H1 (cell line): ENCODE data around the gene RASGRF1. TPM values are rescaled to one million over a fixed set of nuclear protein-coding genes. Genes with fewer than 3 reads are reported as not detected.

Source experiments
- CTCF ChIA-PET: fragments of 300-600 bp; sonication (Branson Sonifier 250); formaldehyde crosslinking; loops from one replicate; lab custom pipeline; 2021; ENCODE audit not compliant: partially characterized antibody; lab: Charles Lee
- POLR2A ChIA-PET: fragments of 300-600 bp; sonication (Branson Sonifier 250); formaldehyde crosslinking; loops from one replicate; lab custom pipeline; 2021; ENCODE audit warnings: inconsistent platforms; ENCODE audit not compliant: partially characterized antibody; lab: Charles Lee
- DNase-seq, 2 experiments: peaks; one replicate each; pipeline versions ENCODE4 v3.0.0 to v3.0.0-alpha.2; 2010 to 2022; ENCODE audit warnings: low spot score in 2 of 2, low read depth in 1 of 2, mixed read lengths in 1 of 2
- FAIRE-seq: peaks from 2 replicates; lab custom pipeline; 2011; peaks lifted over from hg19 to GRCh38; lab: Jason Lieb, UNC
- H2AFZ ChIP-seq: 2 replicates; pipeline ENCODE4 v1.8.1; 2012; ENCODE audit warnings: low read length, inconsistent platforms
- H2AK5ac ChIP-seq: 2 replicates; pipeline ENCODE4 v1.6.1; 2013; ENCODE audit warnings: low read depth, low read length
- H2BK120ac ChIP-seq: replicated peaks from 2 replicates; pipeline ENCODE3; 2013; ENCODE audit warnings: low read depth, low read length, inconsistent platforms
- H2BK12ac ChIP-seq: 2 replicates; pipeline ENCODE4 v1.6.1; 2013; ENCODE audit warnings: low read depth, low read length
- H2BK15ac ChIP-seq: 2 replicates; pipeline ENCODE4 v1.6.1; 2013; ENCODE audit warnings: low read length
- H2BK20ac ChIP-seq: 2 replicates; pipeline ENCODE4 v1.6.1; 2013; ENCODE audit warnings: low read length
- H2BK5ac ChIP-seq: 2 replicates; pipeline ENCODE4 v1.6.1; 2013; ENCODE audit warnings: low read depth, low read length
- H3K14ac ChIP-seq: 2 replicates; pipeline ENCODE4 v1.6.1; 2013; ENCODE audit warnings: inconsistent platforms; ENCODE audit not compliant: insufficient read length
- H3K18ac ChIP-seq: 2 replicates; pipeline ENCODE4 v1.6.1; 2013; ENCODE audit warnings: low read length; ENCODE audit errors: extremely low read depth
- H3K23ac ChIP-seq: 2 replicates; pipeline ENCODE4 v1.6.1; 2013; ENCODE audit warnings: inconsistent platforms; ENCODE audit not compliant: insufficient read length
- H3K23me2 ChIP-seq: 2 replicates; pipeline ENCODE4 v1.6.1; 2013; ENCODE audit warnings: low read depth, low read length
- H3K27ac ChIP-seq: 2 replicates; pipeline ENCODE4 v1.6.1; 2011; ENCODE audit warnings: low read depth, low read length, inconsistent platforms
- H3K27me3 ChIP-seq, 4 experiments: replicated peaks in 1 of 4; 1 replicate in 1 of 4; 2 replicates in 3 of 4; pipeline versions ENCODE4 v1.6.1 to v1.8.1; 2011 to 2013; ENCODE audit warnings: low read length in 3 of 4, mild to moderate bottlenecking in 3 of 4, inconsistent platforms in 2 of 4, mixed read lengths in 2 of 4, moderate library complexity in 1 of 4; ENCODE audit not compliant: control insufficient read depth in 3 of 4, insufficient read depth in 3 of 4; ENCODE audit errors: extremely low read depth in 1 of 4
- H3K36me3 ChIP-seq, 4 experiments: 2 replicates each; pipeline versions ENCODE4 v1.6.1 to v1.8.1; 2011 to 2013; ENCODE audit warnings: mild to moderate bottlenecking in 4 of 4, low read length in 3 of 4, moderate library complexity in 2 of 4, control low read depth in 1 of 4, inconsistent platforms in 1 of 4; ENCODE audit not compliant: insufficient read depth in 4 of 4, control insufficient read depth in 2 of 4
- H3K4ac ChIP-seq: replicated peaks from 2 replicates; pipeline ENCODE3; 2013; ENCODE audit warnings: low read length, low read depth, mixed read lengths, inconsistent platforms; ENCODE audit not compliant: insufficient read length
- H3K4me1 ChIP-seq, 4 experiments: replicated peaks in 1 of 4; 1 replicate in 1 of 4; 2 replicates in 3 of 4; pipeline versions ENCODE4 v1.6.1 to v1.8.1; 2011 to 2013; ENCODE audit warnings: low read length in 3 of 4, inconsistent platforms in 2 of 4, mixed read lengths in 1 of 4; ENCODE audit not compliant: insufficient read depth in 4 of 4, control insufficient read depth in 3 of 4
- H3K4me2 ChIP-seq, 2 experiments: 2 replicates each; pipeline versions ENCODE4 v1.6.1 to v1.8.1; 2011 to 2013; ENCODE audit warnings: low read depth in 2 of 2, low read length in 2 of 2, control low read depth in 1 of 2, inconsistent platforms in 1 of 2, mild to moderate bottlenecking in 1 of 2; ENCODE audit not compliant: insufficient read depth in 1 of 2
- H3K4me3 ChIP-seq, 4 experiments: fragments of 200-600, 300-600 bp in 1 of 4; sonication (generic), shearing (Covaris generic), sonication (Bioruptor Twin) in 1 of 4; 2 replicates each; pipeline versions ENCODE4 v1.5.1 to v1.8.1; 2011 to 2016; ENCODE audit warnings: low read length in 4 of 4, low read depth in 3 of 4, control low read depth in 2 of 4, inconsistent platforms in 2 of 4, mild to moderate bottlenecking in 2 of 4, mixed read lengths in 1 of 4, moderate library complexity in 1 of 4; ENCODE audit not compliant: insufficient read depth in 2 of 4; ENCODE audit errors: extremely low read depth in 1 of 4
- H3K56ac ChIP-seq: replicated peaks from 2 replicates; pipeline ENCODE3; 2013; ENCODE audit warnings: low read depth, mild to moderate bottlenecking, mixed read lengths, low read length, inconsistent platforms; ENCODE audit not compliant: insufficient read length
- H3K79me1 ChIP-seq: 2 replicates; pipeline ENCODE4 v1.6.1; 2013; ENCODE audit warnings: low read depth, low read length, control low read depth
- H3K79me2 ChIP-seq, 2 experiments: 2 replicates each; pipeline versions ENCODE4 v1.6.1 to v1.8.1; 2012 to 2013; ENCODE audit warnings: low read length in 2 of 2, mild to moderate bottlenecking in 2 of 2, inconsistent platforms in 1 of 2; ENCODE audit not compliant: insufficient read depth in 2 of 2, control insufficient read depth in 1 of 2
- H3K9ac ChIP-seq, 4 experiments: replicated peaks in 1 of 4; 1 replicate in 1 of 4; 2 replicates in 3 of 4; pipeline versions ENCODE4 v1.6.1 to v1.8.1; 2011 to 2013; ENCODE audit warnings: low read depth in 3 of 4, low read length in 3 of 4, control low read depth in 2 of 4, mild to moderate bottlenecking in 2 of 4, moderate library complexity in 2 of 4, inconsistent platforms in 1 of 4; ENCODE audit errors: extremely low read depth in 1 of 4
- H3K9me3 ChIP-seq, 2 experiments: 2 replicates each; pipeline versions ENCODE4 v1.6.1 to v1.8.1; 2012 to 2013; ENCODE audit warnings: mild to moderate bottlenecking in 2 of 2, moderate library complexity in 2 of 2, control low read depth in 1 of 2, inconsistent platforms in 1 of 2, low read depth in 1 of 2, low read length in 1 of 2, mixed read lengths in 1 of 2; ENCODE audit not compliant: insufficient read depth in 2 of 2
- H4K20me1 ChIP-seq, 2 experiments: replicated peaks in 1 of 2; 2 replicates each; pipeline versions ENCODE3 to v1.8.1; 2011 to 2013; ENCODE audit warnings: inconsistent platforms in 2 of 2, low read length in 2 of 2, mild to moderate bottlenecking in 1 of 2; ENCODE audit not compliant: insufficient read depth in 2 of 2, control insufficient read depth in 1 of 2
- H4K5ac ChIP-seq: 2 replicates; pipeline ENCODE4 v1.6.1; 2013; ENCODE audit warnings: low read length, low read depth, mixed read lengths, inconsistent platforms; ENCODE audit not compliant: insufficient read length
- H4K8ac ChIP-seq: 2 replicates; pipeline ENCODE4 v1.8.0; 2013; ENCODE audit warnings: mild to moderate bottlenecking, moderate library complexity, low read length, inconsistent platforms; ENCODE audit not compliant: insufficient read depth; ENCODE audit errors: extremely low read depth
- H4K91ac ChIP-seq: replicated peaks from 2 replicates; pipeline ENCODE3; 2013; ENCODE audit warnings: low read length, mixed read lengths, inconsistent platforms; ENCODE audit not compliant: insufficient read length
- BRCA1 ChIP-seq: IDR thresholded peaks from 2 replicates; pipeline ENCODE4 v1.6.1; 2012; ENCODE audit warnings: low read depth, low read length, improper control_type of control experiment
- CBX5 ChIP-seq: fragments of 300-800, 300-1000 bp; sonication (generic); IDR thresholded peaks from 2 replicates; pipeline ENCODE4 v1.7.1; 2016; ENCODE audit warnings: antibody characterized with exemption, low read length, low read depth
- CEBPB ChIP-seq: IDR thresholded peaks from 2 replicates; pipeline ENCODE4 v1.6.1; 2012; ENCODE audit warnings: low read depth, low read length
- EGR1 ChIP-seq: IDR thresholded peaks from 2 replicates; pipeline ENCODE4 v1.6.1; 2011; ENCODE audit warnings: low read depth, low read length, borderline replicate concordance
- EP300 ChIP-seq, 2 experiments: IDR thresholded peaks; 1 replicate in 1 of 2; 2 replicates in 1 of 2; pipeline ENCODE4 v1.6.1; 2011 to 2012; ENCODE audit warnings: low read depth in 2 of 2, low read length in 2 of 2, mild to moderate bottlenecking in 2 of 2, borderline replicate concordance in 1 of 2, inconsistent platforms in 1 of 2, moderate library complexity in 1 of 2
- KDM1A ChIP-seq: fragments of 200-600, 300-600 bp; sonication (generic); IDR thresholded peaks from 2 replicates; pipeline ENCODE4 v1.7.1; 2016; ENCODE audit warnings: mild to moderate bottlenecking, low read length, borderline replicate concordance
- TBP ChIP-seq: IDR thresholded peaks from 2 replicates; pipeline ENCODE4 v1.6.1; 2011; ENCODE audit warnings: low read depth, low read length, improper control_type of control experiment
- ZNF274 ChIP-seq: IDR thresholded peaks from 2 replicates; pipeline ENCODE4 v1.7.0; 2012; ENCODE audit warnings: low read length, borderline replicate concordance; ENCODE audit errors: extremely low read depth
- WGBS, 2 experiments: shearing (Covaris generic) in 1 of 2; methylation state at CpG; one replicate each; pipeline versions ENCODE4 v1.1.6 to v1.1.7; 2013 to 2015; ENCODE audit warnings: low lambda C conversion rate in 2 of 2, mixed read lengths in 2 of 2, inconsistent platforms in 1 of 2, low coverage in 1 of 2, missing lambda C conversion rate in 1 of 2; ENCODE audit not compliant: insufficient replicate concordance in 2 of 2, insufficient coverage in 1 of 2, insufficient read length in 1 of 2; ENCODE audit errors: extremely low coverage in 1 of 2, missing lambda C conversion rate in 1 of 2; 5-methylcytosine and 5-hydroxymethylcytosine counted together
- polyA plus RNA-seq, 7 experiments: library from polyadenylated mRNA; depleted of rRNA in 3 of 7; stranded (reverse) in 5 of 7; unstranded in 2 of 7; fragments of >200 nt in 5 of 7; fragments of 200-250 nt in 2 of 7; gene quantifications; 1 replicate in 5 of 7; 2 replicates in 1 of 7; 4 replicates in 1 of 7; pipeline versions ENCODE4 v1.2.1 to v1.2.3, GENCODE V29; 2011 to 2013; ENCODE audit warnings: missing spikeins in 2 of 7, mixed read lengths in 2 of 7
- total RNA-seq: library from RNA; stranded (reverse); fragmentation: NEBNext Ultra II Directional; extraction: Animal tissue kit (Norgen Biotek cat#: 25700); gene quantifications from 2 replicates; pipeline ENCODE4 v1.2.1, GENCODE V29; 2021
- TF ChIP-seq, protein P1 (sequence below): IDR thresholded peaks from 2 replicates; pipeline ENCODE4 v1.6.1; 2012; ENCODE audit warnings: low read length, inconsistent platforms
- TF ChIP-seq, protein P2 (sequence below): IDR thresholded peaks from 2 replicates; pipeline ENCODE4 v1.6.1; 2011; ENCODE audit warnings: low read depth, mild to moderate bottlenecking, low read length; ENCODE audit not compliant: insufficient read depth

RASGRF1 gene
- total and polyA plus RNA-seq, 2 of the 8 experiments (the other 6 are each of a cell fraction or from before 2014, with no cell fraction given): 0.42 to 0.67 TPM

DNA sequence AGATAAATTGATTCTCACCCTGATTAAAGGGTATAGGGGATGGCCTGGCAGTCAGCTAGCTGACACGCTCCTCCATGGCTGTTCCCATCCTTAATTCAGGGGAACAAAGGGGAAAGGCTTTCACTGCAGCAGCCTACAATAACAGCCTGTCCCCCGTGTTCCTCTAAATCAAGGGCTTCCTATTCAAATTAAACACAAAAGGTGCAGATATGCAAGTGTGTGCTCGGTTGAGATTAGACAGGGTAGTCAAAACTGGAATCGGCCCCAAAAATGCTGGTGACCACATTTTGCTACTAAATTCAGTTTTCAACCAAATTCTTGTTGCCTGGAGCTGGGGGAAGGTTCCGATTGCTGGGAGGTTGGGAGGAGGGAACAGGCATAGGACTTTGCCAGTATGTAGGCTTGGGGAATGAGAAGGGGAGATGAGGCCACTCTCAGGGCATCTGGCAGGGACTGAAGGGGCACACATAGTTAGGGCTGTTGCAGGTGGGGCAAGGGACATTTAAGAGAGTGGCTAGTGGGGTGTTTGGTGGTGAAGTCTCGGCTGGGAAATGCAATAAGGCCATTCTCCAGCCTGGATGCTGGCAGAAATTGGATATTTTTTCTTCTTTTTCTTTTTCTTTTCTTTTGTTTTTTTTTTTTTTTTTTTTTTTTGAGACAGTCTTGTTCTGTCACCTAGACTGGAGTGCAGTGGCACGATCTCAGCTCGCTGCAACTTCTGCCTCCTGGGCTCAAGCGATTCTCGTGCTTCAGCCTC is 112.8 kb downstream of the RASGRF1 start:
- no peak overlapping the region for H2AFZ ChIP-seq
- H3K9me3 ChIP-seq: no peaks in the 10 kb centered on the region
- H3K56ac ChIP-seq: no peak overlapping the region
- POLR2A ChIA-PET: interaction anchor here (4.5 kb wide), 1 partner anchor 69 kb away, joined by 20 read pairs; no protein-coding TSS in a partner anchor
- H4K91ac ChIP-seq: no peak overlapping the region
- H3K9ac ChIP-seq: no peak overlapping the region
- H2BK5ac ChIP-seq: no peak overlapping the region
- no peak overlapping the region for H2AK5ac ChIP-seq
- no peaks in the 10 kb centered on the region for H3K79me2 ChIP-seq
- H3K4me1 ChIP-seq: peaks cover 0 to under 1% (median 0%) of the 10 kb centered on the region in 4 experiments; a peak in 2 of 7 replicates
- H2BK15ac ChIP-seq: 0 out of 2 replicates have a peak overlapping the region, but pooled peaks have one; percentile 55
- H3K4me3 ChIP-seq: no peak overlapping the region
- DNase-seq (no peak), FAIRE-seq (no peak)
- H3K23ac ChIP-seq: no peak overlapping the region
- CTCF ChIA-PET: interaction anchor here (0.7 to 8.1 kb wide), 14 partner anchors 9 to 355 kb away, joined by 3 to 123 read pairs (median 18); no protein-coding TSS in a partner anchor
- H3K27me3 ChIP-seq: peaks cover 0 to 13% (median 8%) of the 10 kb centered on the region in 4 experiments; a peak in 3 of 7 replicates
- H3K4ac ChIP-seq: no peak overlapping the region
- H3K27ac ChIP-seq: no peak overlapping the region
- 91% methylated on average over 10 of the region's 10 CpGs; no CpG with 5 or more reads in 1 of the 2 experiments for WGBS, 2 experiments
- H4K20me1 ChIP-seq: no peaks in the 10 kb centered on the region
- no peak overlapping the region for H4K5ac ChIP-seq
- no peaks in the 10 kb centered on the region for H3K36me3 ChIP-seq
- no peak overlapping the region for H2BK12ac ChIP-seq
- H2BK20ac ChIP-seq: no peak overlapping the region
- H4K8ac ChIP-seq: peak overlapping the region; percentile 73; the same call in 1 of the 2 replicates
- TF ChIP-seq KDM1A (no peak), BRCA1 (no peak), EGR1 (no peak), EP300 (IDR thresholded peaks at IDR 0.05; ENCODE audit: borderline replicate concordance in 1 of 2, low read depth in 2 of 2, low read length in 2 of 2) (no peak), CEBPB (no peak), ZNF274 (no peak), CBX5 (no peak), TBP (no peak)
- TF ChIP-seq, protein P1, sequence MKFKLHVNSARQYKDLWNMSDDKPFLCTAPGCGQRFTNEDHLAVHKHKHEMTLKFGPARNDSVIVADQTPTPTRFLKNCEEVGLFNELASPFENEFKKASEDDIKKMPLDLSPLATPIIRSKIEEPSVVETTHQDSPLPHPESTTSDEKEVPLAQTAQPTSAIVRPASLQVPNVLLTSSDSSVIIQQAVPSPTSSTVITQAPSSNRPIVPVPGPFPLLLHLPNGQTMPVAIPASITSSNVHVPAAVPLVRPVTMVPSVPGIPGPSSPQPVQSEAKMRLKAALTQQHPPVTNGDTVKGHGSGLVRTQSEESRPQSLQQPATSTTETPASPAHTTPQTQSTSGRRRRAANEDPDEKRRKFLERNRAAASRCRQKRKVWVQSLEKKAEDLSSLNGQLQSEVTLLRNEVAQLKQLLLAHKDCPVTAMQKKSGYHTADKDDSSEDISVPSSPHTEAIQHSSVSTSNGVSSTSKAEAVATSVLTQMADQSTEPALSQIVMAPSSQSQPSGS: no peak
- TF ChIP-seq, protein P2, sequence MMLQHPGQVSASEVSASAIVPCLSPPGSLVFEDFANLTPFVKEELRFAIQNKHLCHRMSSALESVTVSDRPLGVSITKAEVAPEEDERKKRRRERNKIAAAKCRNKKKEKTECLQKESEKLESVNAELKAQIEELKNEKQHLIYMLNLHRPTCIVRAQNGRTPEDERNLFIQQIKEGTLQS: no peak
- no peaks in the 10 kb centered on the region for H3K23me2 ChIP-seq
- H3K14ac ChIP-seq: no peak overlapping the region
- no peaks in the 10 kb centered on the region for H3K79me1 ChIP-seq
- H2BK120ac ChIP-seq: no peak overlapping the region
- no peak overlapping the region for H3K4me2 ChIP-seq
- no peak overlapping the region for H3K18ac ChIP-seq
